Fibroblast of lung (primary cell): ENCODE measurements around the gene ATP5F1A. TPM values are rescaled to one million over a fixed set of nuclear protein-coding genes. Genes with fewer than 3 reads are reported as not detected.

Experiments
- DNase-seq, 2 donors: peaks; one replicate each; pipeline versions ENCODE4 v3.0.0 to v3.0.0-alpha.2; 2010; ENCODE audit warnings: low read depth in 2 of 2
- H2AFZ ChIP-seq: 2 replicates; pipeline ENCODE4 v1.5.1; 2012; ENCODE audit warnings: low read length, control low read depth, inconsistent platforms
- H3K27ac ChIP-seq: 2 replicates; pipeline ENCODE4 v1.5.1; 2011; ENCODE audit warnings: low read length, control low read depth; ENCODE audit not compliant: insufficient read depth
- H3K27me3 ChIP-seq: 2 replicates; pipeline ENCODE4 v1.5.1; 2011; ENCODE audit warnings: mild to moderate bottlenecking, low read length; ENCODE audit not compliant: control insufficient read depth, insufficient read depth
- H3K36me3 ChIP-seq: 2 replicates; pipeline ENCODE4 v1.5.1; 2011; ENCODE audit warnings: low read length; ENCODE audit not compliant: control insufficient read depth, insufficient read depth
- H3K4me1 ChIP-seq: 2 replicates; pipeline ENCODE4 v1.5.1; 2011; ENCODE audit warnings: low read length; ENCODE audit not compliant: control insufficient read depth, insufficient read depth; ENCODE audit errors: extremely low read depth
- H3K4me2 ChIP-seq: 2 replicates; pipeline ENCODE4 v1.5.1; 2011; ENCODE audit warnings: low read length, control low read depth; ENCODE audit not compliant: insufficient read depth; ENCODE audit errors: extremely low read depth
- H3K4me3 ChIP-seq, 4 experiments: fragments of 200-600 bp in 1 of 4; sonication (generic) in 1 of 4; replicated peaks in 1 of 4; 2 replicates each; pipeline ENCODE4 v1.5.1; 2011 to 2016; ENCODE audit warnings: low read length in 4 of 4, low read depth in 3 of 4, mild to moderate bottlenecking in 3 of 4, control low read depth in 2 of 4, inconsistent platforms in 1 of 4, mixed read lengths in 1 of 4; ENCODE audit not compliant: insufficient read depth in 1 of 4; ENCODE audit errors: control extremely low read depth in 1 of 4
- H3K79me2 ChIP-seq: 2 replicates; pipeline ENCODE4 v1.5.1; 2012; ENCODE audit warnings: mild to moderate bottlenecking, low read length, inconsistent platforms; ENCODE audit not compliant: control insufficient read depth, insufficient read depth
- H3K9ac ChIP-seq: 2 replicates; pipeline ENCODE4 v1.5.1; 2011; ENCODE audit warnings: mild to moderate bottlenecking, low read length, control low read depth; ENCODE audit not compliant: insufficient read depth
- H3K9me3 ChIP-seq: 2 replicates; pipeline ENCODE4 v1.5.1; 2012; ENCODE audit warnings: low read depth, low read length; ENCODE audit not compliant: control insufficient read depth, insufficient read depth
- H4K20me1 ChIP-seq: 2 replicates; pipeline ENCODE4 v1.5.1; 2011; ENCODE audit warnings: low read length; ENCODE audit not compliant: control insufficient read depth, insufficient read depth; ENCODE audit errors: extremely low read depth
- EZH2 ChIP-seq: IDR thresholded peaks from 2 replicates; pipeline ENCODE4 v1.5.1; 2012; ENCODE audit warnings: low read length, control low read depth, mild to moderate bottlenecking; ENCODE audit errors: missing control alignments
- polyA plus RNA-seq, 2 donors: library from polyadenylated mRNA; depleted of rRNA in 1 of 2; stranded (reverse) in 1 of 2; unstranded in 1 of 2; fragments of >200 nt; gene quantifications; 2 replicates each; pipeline ENCODE4 v1.2.1, GENCODE V29; 2011 to 2012; ENCODE audit warnings: missing spikeins in 1 of 2
- total RNA-seq: library from RNA; depleted of rRNA; stranded (reverse); fragments of >200 nt; gene quantifications from 2 replicates; pipeline ENCODE4 v1.2.1, GENCODE V29; 2014
- TF ChIP-seq, protein P1 (sequence below), 2 donors: IDR thresholded peaks in 1 of 2; conservative IDR thresholded peaks in 1 of 2; 1 replicate in 1 of 2; 2 replicates in 1 of 2; pipeline ENCODE4 v1.5.1; 2011 to 2012; ENCODE audit warnings: low read length in 2 of 2, control low read depth in 1 of 2, inconsistent platforms in 1 of 2, low read depth in 1 of 2, mild to moderate bottlenecking in 1 of 2

ATP5F1A gene
- total and polyA plus RNA-seq, 2 donors (not counting 1 experiment from before 2014, with no cell fraction given) = 591 to 791 TPM

DNA sequence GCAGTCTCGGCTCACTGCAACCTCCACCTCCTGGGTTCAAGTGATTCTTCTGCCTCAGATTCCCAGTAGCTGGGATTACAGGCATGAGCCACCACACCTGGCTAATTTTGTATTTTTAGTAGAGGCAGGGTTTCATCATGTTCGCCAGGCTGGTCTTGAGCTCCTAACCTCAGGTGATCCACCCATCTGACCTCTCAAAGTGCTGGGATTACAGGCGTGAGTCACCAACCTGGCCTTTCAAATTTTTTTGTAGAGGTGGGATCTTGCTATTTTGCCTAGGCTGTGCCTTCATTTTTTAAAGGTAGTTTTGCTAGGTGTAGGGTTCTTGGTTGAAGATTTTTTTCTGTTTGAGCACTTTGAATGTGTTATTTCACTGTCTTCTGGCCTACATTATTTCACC lies 12.3 kb upstream of the ATP5F1A start:
- no peak for TF ChIP-seq EZH2
- TF ChIP-seq, protein P1, sequence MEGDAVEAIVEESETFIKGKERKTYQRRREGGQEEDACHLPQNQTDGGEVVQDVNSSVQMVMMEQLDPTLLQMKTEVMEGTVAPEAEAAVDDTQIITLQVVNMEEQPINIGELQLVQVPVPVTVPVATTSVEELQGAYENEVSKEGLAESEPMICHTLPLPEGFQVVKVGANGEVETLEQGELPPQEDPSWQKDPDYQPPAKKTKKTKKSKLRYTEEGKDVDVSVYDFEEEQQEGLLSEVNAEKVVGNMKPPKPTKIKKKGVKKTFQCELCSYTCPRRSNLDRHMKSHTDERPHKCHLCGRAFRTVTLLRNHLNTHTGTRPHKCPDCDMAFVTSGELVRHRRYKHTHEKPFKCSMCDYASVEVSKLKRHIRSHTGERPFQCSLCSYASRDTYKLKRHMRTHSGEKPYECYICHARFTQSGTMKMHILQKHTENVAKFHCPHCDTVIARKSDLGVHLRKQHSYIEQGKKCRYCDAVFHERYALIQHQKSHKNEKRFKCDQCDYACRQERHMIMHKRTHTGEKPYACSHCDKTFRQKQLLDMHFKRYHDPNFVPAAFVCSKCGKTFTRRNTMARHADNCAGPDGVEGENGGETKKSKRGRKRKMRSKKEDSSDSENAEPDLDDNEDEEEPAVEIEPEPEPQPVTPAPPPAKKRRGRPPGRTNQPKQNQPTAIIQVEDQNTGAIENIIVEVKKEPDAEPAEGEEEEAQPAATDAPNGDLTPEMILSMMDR (conservative IDR thresholded peaks at IDR 0.05 in 1 of 2, IDR thresholded peaks at IDR 0.05 in 1 of 2; ENCODE audit: low read depth in 1 of 2, low read length in 2 of 2) = no peak
- Histone ChIP-seq H2AFZ (no peak overlapping the region), H3K4me2 (no peak overlapping the region), H3K27ac (no peak overlapping the region), H3K9ac (no peak overlapping the region), H3K4me3 (no peak overlapping the region), H3K36me3 (no peaks in the 10 kb centered on the region), H3K9me3 (no peaks in the 10 kb centered on the region), H3K79me2 (no peaks in the 10 kb centered on the region), H4K20me1 (no peaks in the 10 kb centered on the region), H3K27me3 (no peaks in the 10 kb centered on the region), H3K4me1 (no peaks in the 10 kb centered on the region)
- DNase-seq = no peak

- Histone ChIP-seq H3K27me3 (no peaks in the 10 kb centered on the region), H3K4me2 (no peak overlapping the region)
- TF ChIP-seq EZH2 = no peak
- TF ChIP-seq, protein P1 (conservative IDR thresholded peaks at IDR 0.05 in 1 of 2, IDR thresholded peaks at IDR 0.05 in 1 of 2; ENCODE audit: low read depth in 1 of 2, low read length in 2 of 2) = no peak
These were observed 11.3 kb upstream of the ATP5F1A start for GRCh38 chr18:46109386-46109785.

GRCh38 chr18:46104128-46104911 lies 6.2 kb upstream of the ATP5F1A start, which contains the start of gene HAUS1:
Gene HAUS1, plus strand, starts transcription at chr18:46104385. Its CDS starts 27 bp downstream, at chr18:46104412.
- peak; percentile 74 to 76 for DNase-seq
- Histone ChIP-seq H3K4me1 (no peaks in the 10 kb centered on the region), H3K4me2 (peak within 1 kb of the TSS; percentile 88), H3K9ac (peak within 1 kb of the TSS; percentile 73), H3K36me3 (no peaks in the 10 kb centered on the region), H3K4me3 (peak within 1 kb of the TSS; percentile 87 to 90 (median 88)), H3K9me3 (no peaks in the 10 kb centered on the region), H4K20me1 (no peaks in the 10 kb centered on the region), H3K79me2 (no peaks in the 10 kb centered on the region), H3K27me3 (no peaks in the 10 kb centered on the region), H2AFZ (peak within 1 kb of the TSS; percentile 97), H3K27ac (peak within 1 kb of the TSS; percentile 78)
- TF ChIP-seq, protein P1 (conservative IDR thresholded peaks at IDR 0.05 in 1 of 2, IDR thresholded peaks at IDR 0.05 in 1 of 2; ENCODE audit: low read depth in 1 of 2, low read length in 2 of 2) = no peak
- TF ChIP-seq EZH2 = no peak

More at GRCh38 chr18:46109386-46109785, 11.3 kb upstream of the ATP5F1A start:
- H3K4me1 ChIP-seq = no peaks in the 10 kb centered on the region
- H3K4me3 ChIP-seq = no peak overlapping the region
- H2AFZ ChIP-seq = no peak overlapping the region
- DNase-seq = no peak
- H3K79me2 ChIP-seq = no peaks in the 10 kb centered on the region
- H3K9me3 ChIP-seq = no peaks in the 10 kb centered on the region
- no peak overlapping the region for H3K9ac ChIP-seq
- H4K20me1 ChIP-seq = no peaks in the 10 kb centered on the region
- H3K27ac ChIP-seq = no peak overlapping the region
- no peaks in the 10 kb centered on the region for H3K36me3 ChIP-seq
